Activated B cell treated with CpG ODN at 0.5 μM for 24 hours (primary cell): ENCODE results near the gene MACROD2. TPM values are rescaled to one million over a fixed set of nuclear protein-coding genes. Genes with fewer than 3 reads are reported as not detected.

ENCODE experiments used
- ATAC-seq: fragments of 200-7000 bp; cut with Tn5 transposase; one replicate; pipeline ENCODE4 v1.10.0; 2021; ENCODE audit warnings: low read depth, mild to moderate bottlenecking, moderate library complexity
- CTCF ChIA-PET: fragments of 350-600 bp; sonication (Branson Sonifier 250); formaldehyde crosslinking; loops from one replicate; lab custom pipeline; 2021; ENCODE audit warnings: antibody characterized with exemption; lab: Charles Lee
- POLR2A ChIA-PET: fragments of 350-600 bp; sonication (Branson Sonifier 250); formaldehyde crosslinking; loops from one replicate; lab custom pipeline; 2021; ENCODE audit warnings: antibody characterized with exemption; lab: Charles Lee
- DNase-seq: peaks from one replicate; pipeline ENCODE4 v3.0.0; 2022
- H3K27ac Mint-ChIP-seq: one replicate; pipeline ENCODE4 v1.8.0; 2020; ENCODE audit warnings: mixed read lengths
- H3K27me3 Mint-ChIP-seq: one replicate; pipeline ENCODE4 v1.8.0; 2021; ENCODE audit warnings: mixed read lengths
- H3K36me3 Mint-ChIP-seq: one replicate; pipeline ENCODE4 v1.8.0; 2021; ENCODE audit warnings: low read depth, mixed read lengths
- H3K4me1 Mint-ChIP-seq: one replicate; pipeline ENCODE4 v1.8.0; 2021; ENCODE audit warnings: mixed read lengths
- H3K4me3 Mint-ChIP-seq: one replicate; pipeline ENCODE4 v1.8.0; 2020; ENCODE audit warnings: mild to moderate bottlenecking, mixed read lengths
- H3K9me3 Mint-ChIP-seq: one replicate; pipeline ENCODE4 v1.8.0; 2020; ENCODE audit warnings: mixed read lengths
- intact Hi-C: fragments of 100-400 bp; cut with micrococcal nuclease; formaldehyde crosslinking; loops from one replicate; pipeline ENCODE4 v1.15.1; 2024
- total RNA-seq: library from RNA; stranded (reverse); gene quantifications from 2 replicates; pipeline ENCODE4 v1.2.3, GENCODE V29; 2022
- TF ChIP-seq, protein P1 (sequence below): fragments of 200-600 bp; IDR thresholded peaks from one replicate; pipeline ENCODE4 v1.8.0; 2022; ENCODE audit warnings: antibody characterized with exemption, mild to moderate bottlenecking

The MACROD2 gene
- total RNA-seq, 1 donor from 2014 or later, result 55.1 TPM

DNA sequence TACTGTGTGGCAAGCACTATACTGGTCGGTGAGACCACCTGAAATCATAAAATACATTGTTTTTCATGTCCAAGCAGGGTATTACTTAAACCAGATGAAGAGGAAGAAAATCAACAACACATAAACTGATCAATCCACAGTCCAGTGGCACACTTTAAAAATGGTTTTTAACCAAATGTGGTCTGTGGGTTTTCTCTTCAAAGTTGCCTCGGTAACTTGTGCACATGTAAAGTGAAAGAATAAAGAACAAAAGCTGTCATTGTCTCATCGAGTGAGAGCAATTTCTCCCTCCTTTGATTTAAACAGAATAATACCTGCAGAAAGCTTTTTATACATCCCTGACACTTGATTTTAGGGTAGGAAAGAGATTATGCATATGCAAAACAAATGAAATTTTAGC, 338.4 kb downstream of the MACROD2 start:
- ChIA-PET POLR2A (no interaction called here), CTCF (interaction anchor here (1.4 kb wide), 1 partner anchor 1320 kb away, joined by 3 read pairs; no protein-coding TSS in a partner anchor)
- TF ChIP-seq, protein P1, sequence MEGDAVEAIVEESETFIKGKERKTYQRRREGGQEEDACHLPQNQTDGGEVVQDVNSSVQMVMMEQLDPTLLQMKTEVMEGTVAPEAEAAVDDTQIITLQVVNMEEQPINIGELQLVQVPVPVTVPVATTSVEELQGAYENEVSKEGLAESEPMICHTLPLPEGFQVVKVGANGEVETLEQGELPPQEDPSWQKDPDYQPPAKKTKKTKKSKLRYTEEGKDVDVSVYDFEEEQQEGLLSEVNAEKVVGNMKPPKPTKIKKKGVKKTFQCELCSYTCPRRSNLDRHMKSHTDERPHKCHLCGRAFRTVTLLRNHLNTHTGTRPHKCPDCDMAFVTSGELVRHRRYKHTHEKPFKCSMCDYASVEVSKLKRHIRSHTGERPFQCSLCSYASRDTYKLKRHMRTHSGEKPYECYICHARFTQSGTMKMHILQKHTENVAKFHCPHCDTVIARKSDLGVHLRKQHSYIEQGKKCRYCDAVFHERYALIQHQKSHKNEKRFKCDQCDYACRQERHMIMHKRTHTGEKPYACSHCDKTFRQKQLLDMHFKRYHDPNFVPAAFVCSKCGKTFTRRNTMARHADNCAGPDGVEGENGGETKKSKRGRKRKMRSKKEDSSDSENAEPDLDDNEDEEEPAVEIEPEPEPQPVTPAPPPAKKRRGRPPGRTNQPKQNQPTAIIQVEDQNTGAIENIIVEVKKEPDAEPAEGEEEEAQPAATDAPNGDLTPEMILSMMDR, result no peak
- DNase-seq (no peak), ATAC-seq (no peak)
- H3K4me3 Mint-ChIP-seq, result no peak overlapping the region
- no peak overlapping the region for H3K27ac Mint-ChIP-seq
- H3K36me3 Mint-ChIP-seq, result no peaks in the 10 kb centered on the region
- peaks cover 12% of the 10 kb centered on the region for H3K27me3 Mint-ChIP-seq
- H3K9me3 Mint-ChIP-seq, result no peaks in the 10 kb centered on the region
- intact Hi-C loops, result loop anchor here (10.0 kb wide), 1 partner anchor 1601 kb away; no protein-coding TSS in a partner anchor
- peaks cover 5% of the 10 kb centered on the region for H3K4me1 Mint-ChIP-seq

DNA sequence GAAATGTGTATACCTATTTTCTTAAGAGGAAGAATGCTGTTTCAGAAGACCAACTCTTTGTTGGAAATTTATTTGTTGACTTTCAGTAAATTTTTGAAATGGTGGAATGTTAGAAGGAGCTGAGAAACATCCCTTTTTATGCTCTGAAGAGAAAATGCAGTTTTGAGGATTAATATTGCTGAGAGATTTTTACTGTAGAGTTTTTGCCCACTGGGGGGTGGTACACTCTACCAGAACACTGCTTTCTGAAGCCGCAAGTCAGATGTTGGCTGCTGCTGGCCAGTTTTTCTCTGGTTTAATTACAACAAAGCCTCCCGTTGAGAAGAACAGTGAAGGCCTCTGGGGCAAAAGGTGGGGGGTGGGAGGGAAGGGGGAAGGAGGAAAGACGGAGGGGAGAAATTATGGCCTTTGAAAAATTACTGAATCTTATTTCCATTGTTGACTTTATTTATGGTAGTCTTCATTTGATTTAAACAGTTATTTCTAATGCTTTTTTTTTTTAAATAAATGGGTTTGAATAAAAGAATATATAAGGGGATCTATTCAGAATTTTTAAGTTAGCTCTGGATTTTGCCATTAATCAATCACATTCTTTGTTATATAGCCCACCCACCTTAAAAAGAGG, 339.1 kb downstream of the MACROD2 start:
- intact Hi-C loops, result loop anchor here (10.0 kb wide), 1 partner anchor 1600 kb away; no protein-coding TSS in a partner anchor
- ChIA-PET CTCF (interaction anchor here (1.4 kb wide), 1 partner anchor 1319 kb away, joined by 3 read pairs; no protein-coding TSS in a partner anchor), POLR2A (no interaction called here)
- no peaks in the 10 kb centered on the region for H3K9me3 Mint-ChIP-seq
- no peak overlapping the region for H3K4me3 Mint-ChIP-seq
- DNase-seq, result no peak
- no peaks in the 10 kb centered on the region for H3K36me3 Mint-ChIP-seq
- peaks cover 12% of the 10 kb centered on the region for H3K27me3 Mint-ChIP-seq
- no peak for ATAC-seq
- peaks cover 5% of the 10 kb centered on the region for H3K4me1 Mint-ChIP-seq
- no peak overlapping the region for H3K27ac Mint-ChIP-seq
- TF ChIP-seq, protein P1, result no peak

DNA sequence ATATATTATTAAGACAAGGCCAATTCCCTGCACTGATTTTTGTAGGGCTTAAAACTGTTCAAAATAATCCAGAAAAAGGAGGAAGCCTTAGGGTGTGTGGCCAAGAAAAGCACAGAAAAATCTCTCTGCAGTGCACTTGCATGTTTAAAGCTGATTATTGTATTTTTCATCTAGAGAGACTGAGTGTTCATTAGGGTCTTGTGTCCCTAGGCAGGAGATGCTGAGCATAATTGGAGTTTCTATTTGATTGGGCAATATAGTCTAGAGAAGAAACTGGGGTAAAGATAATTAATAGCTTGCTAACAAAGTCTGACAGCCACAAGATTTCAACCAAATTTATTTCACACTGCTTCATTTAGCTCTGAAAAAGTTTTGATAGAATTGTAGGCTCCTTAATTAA, 339.7 kb downstream of the MACROD2 start:
- H3K36me3 Mint-ChIP-seq, result no peaks in the 10 kb centered on the region
- POLR2A ChIA-PET, result no interaction called here
- H3K4me1 Mint-ChIP-seq, result peaks cover 5% of the 10 kb centered on the region
- CTCF ChIA-PET, result interaction anchor here (1.4 kb wide), 1 partner anchor 1319 kb away, joined by 3 read pairs; no protein-coding TSS in a partner anchor
- no peak overlapping the region for H3K4me3 Mint-ChIP-seq
- no peaks in the 10 kb centered on the region for H3K9me3 Mint-ChIP-seq
- ATAC-seq (no peak), DNase-seq (no peak)
- peaks cover 12% of the 10 kb centered on the region for H3K27me3 Mint-ChIP-seq
- TF ChIP-seq, protein P1, result no peak
- H3K27ac Mint-ChIP-seq, result no peak overlapping the region
- intact Hi-C loops, result loop anchor here (5.0 to 10.0 kb wide), 2 partner anchors 1012 to 1600 kb away; no protein-coding TSS in a partner anchor

DNA sequence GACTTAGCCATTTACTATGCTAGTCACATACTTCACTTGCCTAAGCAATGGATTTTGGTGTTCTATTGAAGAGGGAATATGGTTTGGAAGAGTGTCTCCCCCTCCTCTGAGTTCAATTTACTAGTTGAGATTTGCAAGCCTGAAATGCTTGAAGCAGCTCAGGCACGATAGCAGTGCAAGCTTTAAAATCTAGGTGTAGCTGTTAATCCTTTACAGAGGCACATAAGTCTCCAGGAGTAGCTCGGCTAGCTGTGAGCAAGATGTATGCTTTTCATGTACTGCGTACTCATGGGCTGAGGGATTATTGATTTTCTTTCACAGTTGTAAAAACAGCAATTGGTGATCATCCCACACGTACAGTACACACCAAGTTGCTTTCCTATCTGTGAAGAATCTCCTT, 341.4 kb downstream of the MACROD2 start:
- ChIA-PET CTCF (interaction anchor here (0.7 to 1.9 kb wide), 7 partner anchors 10 to 1319 kb away, joined by 3 to 15 read pairs (median 4); no protein-coding TSS in a partner anchor), POLR2A (no interaction called here)
- H3K4me1 Mint-ChIP-seq, result peaks cover 5% of the 10 kb centered on the region
- no peak for ATAC-seq
- H3K27me3 Mint-ChIP-seq, result peaks cover 10% of the 10 kb centered on the region
- H3K9me3 Mint-ChIP-seq, result no peaks in the 10 kb centered on the region
- intact Hi-C loops, result loop anchor here (1.0 to 10.0 kb wide), 4 partner anchors 900 to 1598 kb away; no protein-coding TSS in a partner anchor
- DNase-seq, result no peak
- TF ChIP-seq, protein P1, result no peak
- H3K36me3 Mint-ChIP-seq, result no peaks in the 10 kb centered on the region
- no peak overlapping the region for H3K4me3 Mint-ChIP-seq
- no peak overlapping the region for H3K27ac Mint-ChIP-seq
